CD4-positive, CD25-positive, alpha-beta regulatory T cell (primary cell): ENCODE measurements around the gene ADAMTS18. TPM values are rescaled to one million over a fixed set of nuclear protein-coding genes. Genes with fewer than 3 reads are reported as not detected.

ENCODE experiments used
- ATAC-seq, 2 donors: fragments of 150-1000 bp; cut with Tn5 transposase; one replicate each; pipeline ENCODE4 v1.10.0; 2021; ENCODE audit warnings: low read depth in 2 of 2, moderate number of reproducible peaks in 2 of 2, moderate library complexity in 1 of 2
- DNase-seq, 3 donors: peaks; one replicate each; pipeline versions ENCODE4 v3.0.0 to v3.0.0-alpha.2; 2012 to 2022; ENCODE audit warnings: mixed read lengths in 1 of 3
- H3K27ac ChIP-seq: one replicate; pipeline ENCODE4 v1.7.0; 2013; ENCODE audit warnings: mild to moderate bottlenecking, low read length; ENCODE audit not compliant: insufficient read depth, poor library complexity, severe bottlenecking
- H3K27me3 ChIP-seq: one replicate; pipeline ENCODE4 v1.7.0; 2013; ENCODE audit warnings: low read length; ENCODE audit not compliant: control insufficient read depth, insufficient read depth
- H3K36me3 ChIP-seq: one replicate; pipeline ENCODE4 v1.7.0; 2013; ENCODE audit warnings: mild to moderate bottlenecking, low read length, moderate library complexity; ENCODE audit not compliant: control insufficient read depth, insufficient read depth
- H3K4me1 ChIP-seq: 2 replicates; pipeline ENCODE4 v1.7.0; 2013; ENCODE audit warnings: mild to moderate bottlenecking, low read length; ENCODE audit not compliant: insufficient read depth, control insufficient read depth, poor library complexity, severe bottlenecking
- H3K4me3 ChIP-seq: one replicate; pipeline ENCODE4 v1.7.0; 2013; ENCODE audit warnings: low read depth, mild to moderate bottlenecking, low read length, moderate library complexity
- H3K9me3 ChIP-seq, 2 experiments: 1 replicate in 1 of 2; 2 replicates in 1 of 2; pipeline ENCODE4 v1.7.0; 2013; ENCODE audit warnings: low read length in 2 of 2, mild to moderate bottlenecking in 1 of 2, moderate library complexity in 1 of 2; ENCODE audit not compliant: control insufficient read depth in 2 of 2
- H3K27ac Mint-ChIP-seq, 3 donors: one replicate each; pipeline ENCODE4 v1.8.0; 2020 to 2022; ENCODE audit warnings: mild to moderate bottlenecking in 3 of 3, mixed read lengths in 3 of 3, moderate library complexity in 2 of 3
- H3K27me3 Mint-ChIP-seq: one replicate; pipeline ENCODE4 v1.8.0; 2022; ENCODE audit warnings: mild to moderate bottlenecking, mixed read lengths
- H3K36me3 Mint-ChIP-seq: one replicate; pipeline ENCODE4 v1.8.0; 2020; ENCODE audit warnings: mixed read lengths
- H3K4me1 Mint-ChIP-seq, 4 donors: one replicate each; pipeline ENCODE4 v1.8.0; 2020 to 2022; ENCODE audit warnings: mixed read lengths in 4 of 4, mild to moderate bottlenecking in 1 of 4
- H3K4me3 Mint-ChIP-seq, 4 donors: one replicate each; pipeline ENCODE4 v1.8.0; 2020 to 2022; ENCODE audit warnings: mild to moderate bottlenecking in 4 of 4, mixed read lengths in 4 of 4, moderate library complexity in 3 of 4
- H3K9me3 Mint-ChIP-seq, 7 donors: one replicate each; pipeline ENCODE4 v1.8.0; 2020 to 2022; ENCODE audit warnings: mixed read lengths in 7 of 7, mild to moderate bottlenecking in 3 of 7, moderate library complexity in 2 of 7
- polyA plus RNA-seq, 4 donors: library from polyadenylated mRNA; unstranded; fragments of 300-500 nt; fragmentation: Illumina TruSeq; gene quantifications; one replicate each; pipeline ENCODE4 v1.2.3, GENCODE V29; 2021
- total RNA-seq: library from RNA; stranded (reverse); gene quantifications from one replicate; pipeline ENCODE4 v1.2.3, GENCODE V29; 2022

ADAMTS18 gene
- total and polyA plus RNA-seq, 5 donors from 2014 or later = not detected

DNA sequence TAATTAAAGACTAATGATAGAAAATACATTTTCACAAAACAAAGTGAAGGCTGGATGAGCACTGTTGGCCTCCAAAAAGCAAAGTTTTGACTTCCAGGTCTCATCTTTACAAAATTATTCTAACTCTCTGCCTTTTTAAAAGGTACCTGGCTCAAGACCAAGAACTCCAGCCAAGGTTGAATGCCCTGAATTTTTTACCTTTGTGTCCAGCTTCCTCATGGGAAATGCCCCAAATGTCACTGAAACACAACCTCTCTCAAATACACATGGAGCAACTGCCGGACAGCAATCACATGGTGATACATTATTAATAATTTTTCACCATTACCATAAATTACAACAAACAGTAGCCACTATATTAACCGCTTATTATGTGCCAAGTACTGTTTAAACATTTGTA lies 32.2 kb downstream of the ADAMTS18 start:
- H3K4me1 Mint-ChIP-seq = no peaks in the 10 kb centered on the region
- DNase-seq (no peak), ATAC-seq (no peak)
- H3K4me3 Mint-ChIP-seq = no peak overlapping the region
- Histone ChIP-seq H3K27me3 (no peaks in the 10 kb centered on the region), H3K9me3 (no peaks in the 10 kb centered on the region), H3K36me3 (no peaks in the 10 kb centered on the region), H3K4me3 (no peak overlapping the region), H3K27ac (no peak overlapping the region), H3K4me1 (no peaks in the 10 kb centered on the region)
- H3K36me3 Mint-ChIP-seq = no peaks in the 10 kb centered on the region
- H3K9me3 Mint-ChIP-seq = peaks cover 0 to 3% (median 0%) of the 10 kb centered on the region in 7 donors
- peaks cover 4% of the 10 kb centered on the region for H3K27me3 Mint-ChIP-seq
- H3K27ac Mint-ChIP-seq = no peak overlapping the region

DNA sequence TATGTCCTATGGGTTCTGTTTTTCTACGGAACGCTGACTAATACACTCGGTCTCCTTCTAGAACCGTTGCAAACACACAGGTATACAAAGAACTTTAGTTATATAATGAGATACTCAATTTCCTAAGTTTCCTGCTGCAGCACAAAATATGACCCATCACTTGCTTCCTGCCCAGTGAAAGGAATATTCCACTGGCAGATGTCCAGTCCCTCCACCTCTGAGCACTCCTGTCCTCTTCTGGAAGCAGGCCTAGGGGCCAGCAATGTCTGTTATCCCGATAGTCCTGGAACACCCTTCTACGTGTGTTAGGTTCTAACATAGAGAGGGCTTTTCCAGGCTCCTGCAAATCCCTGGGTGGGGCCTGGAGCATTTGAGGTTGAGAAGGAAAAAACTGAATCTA lies 32.7 kb downstream of the ADAMTS18 start:
- ATAC-seq (no peak), DNase-seq (no peak)
- H3K4me1 Mint-ChIP-seq = no peaks in the 10 kb centered on the region
- Histone ChIP-seq H3K36me3 (no peaks in the 10 kb centered on the region), H3K27ac (no peak overlapping the region), H3K9me3 (no peaks in the 10 kb centered on the region), H3K27me3 (no peaks in the 10 kb centered on the region), H3K4me1 (no peaks in the 10 kb centered on the region), H3K4me3 (no peak overlapping the region)
- no peak overlapping the region for H3K4me3 Mint-ChIP-seq
- H3K9me3 Mint-ChIP-seq = peaks cover 0 to 3% (median 0%) of the 10 kb centered on the region in 7 donors
- no peaks in the 10 kb centered on the region for H3K36me3 Mint-ChIP-seq
- H3K27ac Mint-ChIP-seq = no peak overlapping the region
- H3K27me3 Mint-ChIP-seq = peaks cover 4% of the 10 kb centered on the region

DNA sequence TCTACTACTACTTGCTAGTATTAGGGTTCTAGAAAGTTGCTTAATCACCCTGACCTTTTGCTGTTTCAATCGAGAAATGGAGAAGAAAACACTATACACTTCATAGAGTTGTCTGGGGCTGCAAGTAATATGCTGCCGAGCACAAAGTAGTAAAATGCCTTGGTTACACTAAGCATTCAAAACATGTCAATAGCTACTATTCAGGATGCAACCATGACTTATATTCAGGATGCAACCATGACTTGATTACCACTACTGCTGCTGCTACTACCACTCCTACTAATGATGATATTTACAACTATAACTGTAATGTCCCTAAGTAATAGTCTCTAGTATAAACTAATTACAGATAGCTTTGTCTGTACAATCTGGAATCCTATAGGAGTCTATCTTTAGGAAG lies 35.3 kb downstream of the ADAMTS18 start:
- Histone ChIP-seq H3K9me3 (no peaks in the 10 kb centered on the region), H3K36me3 (no peaks in the 10 kb centered on the region), H3K4me1 (no peaks in the 10 kb centered on the region), H3K4me3 (no peak overlapping the region), H3K27me3 (no peaks in the 10 kb centered on the region), H3K27ac (no peak overlapping the region)
- H3K27ac Mint-ChIP-seq = no peak overlapping the region
- ATAC-seq (no peak), DNase-seq (no peak)
- peaks cover 4% of the 10 kb centered on the region for H3K27me3 Mint-ChIP-seq
- peaks cover 0 to 3% (median 0%) of the 10 kb centered on the region in 7 donors for H3K9me3 Mint-ChIP-seq
- H3K4me1 Mint-ChIP-seq = no peaks in the 10 kb centered on the region
- no peaks in the 10 kb centered on the region for H3K36me3 Mint-ChIP-seq
- H3K4me3 Mint-ChIP-seq = no peak overlapping the region

DNA sequence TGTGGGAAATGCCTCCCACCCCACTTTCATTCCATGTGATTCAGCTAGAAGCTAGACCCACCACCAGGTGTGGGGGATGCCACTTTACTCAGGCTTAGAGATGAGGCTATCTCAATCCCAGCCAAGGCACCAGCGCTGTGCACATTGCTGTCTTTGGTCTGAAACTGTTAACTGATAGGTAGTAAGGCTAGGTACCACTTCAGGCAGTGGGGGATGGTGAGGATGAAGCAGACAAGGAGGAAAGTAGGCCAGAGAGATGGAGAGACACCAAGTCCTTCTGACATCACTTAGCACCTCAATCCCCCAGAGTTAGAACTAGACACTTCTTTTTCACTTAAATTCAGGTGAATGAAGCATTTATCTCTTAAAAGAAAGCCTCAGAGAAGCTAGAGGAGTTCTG lies 35.8 kb downstream of the ADAMTS18 start:
- Histone ChIP-seq H3K27ac (no peak overlapping the region), H3K36me3 (no peaks in the 10 kb centered on the region), H3K4me1 (no peaks in the 10 kb centered on the region), H3K27me3 (no peaks in the 10 kb centered on the region), H3K4me3 (no peak overlapping the region), H3K9me3 (no peaks in the 10 kb centered on the region)
- Mint-ChIP-seq H3K27me3 (peaks cover 4% of the 10 kb centered on the region), H3K4me3 (no peak overlapping the region), H3K4me1 (no peaks in the 10 kb centered on the region), H3K27ac (no peak overlapping the region), H3K9me3 (peaks cover 0 to 3% (median 0%) of the 10 kb centered on the region in 7 donors), H3K36me3 (no peaks in the 10 kb centered on the region)
- no peak for ATAC-seq
- DNase-seq = no peak

DNA sequence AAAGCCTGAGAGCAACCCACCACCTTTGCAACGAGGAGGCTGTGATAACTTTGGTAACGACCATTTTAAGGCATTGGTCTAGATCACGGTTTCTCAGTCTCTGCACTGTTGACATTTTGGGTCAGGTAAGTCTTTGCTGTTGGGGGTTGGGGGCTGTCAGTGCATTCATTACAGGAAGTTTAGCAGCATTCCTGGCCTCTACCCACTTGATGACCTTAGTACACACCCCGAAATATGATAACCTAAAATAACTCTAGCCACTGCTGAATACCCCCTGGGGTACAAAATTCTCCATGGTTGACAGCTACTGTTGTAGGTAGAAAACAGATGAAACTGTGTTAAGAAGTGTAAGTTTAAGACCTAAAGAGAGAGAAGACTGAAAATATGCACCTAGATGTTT lies 36.3 kb downstream of the ADAMTS18 start:
- H3K4me1 ChIP-seq = no peaks in the 10 kb centered on the region
- ATAC-seq (no peak), DNase-seq (no peak)
- H3K36me3 Mint-ChIP-seq = no peaks in the 10 kb centered on the region
- H3K36me3 ChIP-seq = no peaks in the 10 kb centered on the region
- peaks cover 4% of the 10 kb centered on the region for H3K27me3 Mint-ChIP-seq
- H3K4me3 ChIP-seq = no peak overlapping the region
- H3K27me3 ChIP-seq = no peaks in the 10 kb centered on the region
- H3K27ac ChIP-seq = no peak overlapping the region
- H3K9me3 Mint-ChIP-seq = peaks cover 0 to 3% (median 0%) of the 10 kb centered on the region in 7 donors
- no peak overlapping the region for H3K27ac Mint-ChIP-seq
- no peaks in the 10 kb centered on the region for H3K4me1 Mint-ChIP-seq
- H3K9me3 ChIP-seq = no peaks in the 10 kb centered on the region
- no peak overlapping the region for H3K4me3 Mint-ChIP-seq

DNA sequence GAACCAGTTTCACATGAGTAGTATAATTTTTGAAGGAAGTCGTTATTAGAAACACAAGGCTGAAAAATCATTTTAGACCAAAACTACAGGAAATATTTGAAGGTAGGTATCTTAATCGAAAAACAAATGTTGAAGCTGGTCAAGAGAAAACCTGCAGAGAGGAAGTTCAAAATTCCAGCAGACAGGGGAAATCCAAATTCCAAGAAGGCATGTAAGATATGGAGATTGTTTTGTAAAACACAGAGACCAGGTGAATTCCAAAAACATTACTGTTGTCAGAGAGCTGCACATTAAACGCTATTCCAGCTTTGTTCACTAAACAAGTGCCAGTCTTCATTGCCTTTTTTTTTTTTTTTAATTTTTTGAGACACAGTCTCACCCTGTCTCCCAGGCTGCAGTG lies 38.4 kb downstream of the ADAMTS18 start:
- DNase-seq (no peak), ATAC-seq (no peak)
- Mint-ChIP-seq H3K36me3 (no peaks in the 10 kb centered on the region), H3K27ac (no peak overlapping the region), H3K4me3 (no peak overlapping the region), H3K9me3 (peaks cover 0 to 3% (median 0%) of the 10 kb centered on the region in 7 donors), H3K27me3 (peaks cover under 1% of the 10 kb centered on the region), H3K4me1 (no peaks in the 10 kb centered on the region)
- H3K36me3 ChIP-seq = no peaks in the 10 kb centered on the region
- no peaks in the 10 kb centered on the region for H3K4me1 ChIP-seq
- no peak overlapping the region for H3K4me3 ChIP-seq
- no peak overlapping the region for H3K27ac ChIP-seq
- H3K9me3 ChIP-seq = no peaks in the 10 kb centered on the region
- no peaks in the 10 kb centered on the region for H3K27me3 ChIP-seq

DNA sequence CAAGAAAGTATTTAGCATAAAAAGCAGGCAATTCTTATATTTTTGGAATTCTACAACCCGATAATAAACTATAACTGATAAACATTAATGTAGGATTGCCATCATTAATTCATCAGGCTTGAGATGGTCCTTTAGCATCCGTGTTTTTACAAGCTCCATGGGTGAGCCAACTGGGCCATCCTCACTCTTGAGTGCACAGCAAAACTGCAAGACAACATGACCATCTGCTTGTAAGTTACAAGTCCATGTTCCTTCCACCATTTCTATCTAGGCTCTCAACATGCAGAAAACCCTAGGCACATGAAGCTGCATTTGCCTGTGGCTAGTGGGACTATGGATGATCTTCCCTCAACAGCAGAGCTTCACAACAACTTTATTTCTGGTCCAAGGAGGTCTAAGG lies 40.1 kb downstream of the ADAMTS18 start:
- Mint-ChIP-seq H3K36me3 (no peaks in the 10 kb centered on the region), H3K4me3 (no peak overlapping the region), H3K4me1 (no peaks in the 10 kb centered on the region), H3K27me3 (no peaks in the 10 kb centered on the region), H3K27ac (no peak overlapping the region), H3K9me3 (peaks cover 0 to 3% (median 0%) of the 10 kb centered on the region in 7 donors)
- H3K4me1 ChIP-seq = no peaks in the 10 kb centered on the region
- no peak for ATAC-seq
- no peak overlapping the region for H3K4me3 ChIP-seq
- no peak for DNase-seq
- no peaks in the 10 kb centered on the region for H3K27me3 ChIP-seq
- H3K36me3 ChIP-seq = no peaks in the 10 kb centered on the region
- no peak overlapping the region for H3K27ac ChIP-seq
- H3K9me3 ChIP-seq = no peaks in the 10 kb centered on the region

DNA sequence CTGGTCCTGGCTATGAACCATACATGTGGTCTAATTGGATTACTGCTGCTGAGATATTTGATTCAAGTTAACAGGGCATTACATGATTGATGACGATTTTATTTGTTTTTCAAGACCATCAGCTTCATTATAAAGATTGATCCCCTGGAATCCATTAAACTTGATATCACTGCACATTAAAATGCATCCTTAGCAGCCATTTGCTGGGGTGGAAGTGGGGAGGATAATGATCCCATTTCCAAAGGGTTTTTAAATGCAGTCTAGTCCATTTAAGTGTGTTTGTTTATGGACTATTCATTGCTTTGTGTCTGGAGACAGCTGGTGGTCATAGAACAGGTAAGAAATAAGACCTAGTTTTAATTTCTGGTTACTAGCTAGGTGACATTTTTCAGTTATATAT lies 40.9 kb downstream of the ADAMTS18 start:
- no peaks in the 10 kb centered on the region for H3K27me3 Mint-ChIP-seq
- H3K36me3 ChIP-seq = no peaks in the 10 kb centered on the region
- no peaks in the 10 kb centered on the region for H3K4me1 Mint-ChIP-seq
- H3K36me3 Mint-ChIP-seq = no peaks in the 10 kb centered on the region
- ATAC-seq = no peak
- no peaks in the 10 kb centered on the region for H3K27me3 ChIP-seq
- H3K27ac Mint-ChIP-seq = no peak overlapping the region
- no peak overlapping the region for H3K4me3 ChIP-seq
- no peak for DNase-seq
- H3K4me1 ChIP-seq = no peaks in the 10 kb centered on the region
- no peak overlapping the region for H3K27ac ChIP-seq
- H3K4me3 Mint-ChIP-seq = no peak overlapping the region
- no peaks in the 10 kb centered on the region for H3K9me3 ChIP-seq
- peaks cover 0 to 3% (median under 1%) of the 10 kb centered on the region in 7 donors for H3K9me3 Mint-ChIP-seq
